Gastrocnemius medialis (tissue), 4 donors: ENCODE results near the gene AMIGO2.

ENCODE experiments used
- CTCF ChIP-seq, 5 experiments: fragments of 450-650 bp in 3 of 5; fragments of 200-600 bp in 2 of 5; sonication (generic) in 2 of 5; IDR thresholded peaks in 4 of 5; conservative IDR thresholded peaks in 1 of 5; 1 replicate in 4 of 5; 2 replicates in 1 of 5; pipeline ENCODE4 v1.5.1; 2016 to 2019; ENCODE audit warnings: antibody characterized with exemption in 5 of 5, mild to moderate bottlenecking in 3 of 5, moderate library complexity in 3 of 5
- POLR2A ChIP-seq, 2 donors: fragments of 450-650 bp; IDR thresholded peaks; one replicate each; pipeline ENCODE4 v1.6.1; 2017; ENCODE audit warnings: antibody characterized with exemption in 2 of 2, mild to moderate bottlenecking in 2 of 2, moderate library complexity in 2 of 2

GRCh38 chr12:47080725-47081502, 1.2 kb upstream of the AMIGO2 start:
- TF ChIP-seq POLR2A (IDR thresholded peaks at IDR 0.05): no peak
- TF ChIP-seq CTCF (IDR thresholded peaks at IDR 0.05 in 4 of 5, conservative IDR thresholded peaks at IDR 0.05 in 1 of 5): no peak
